Measurements from ENCODE around the gene RARRES1.
"Not testable (repeated sequence)": the region's sequence is repeated elsewhere in the genome, so short reads cannot be mapped to it uniquely, and the experiment has no call there.

The RARRES1 gene

DNA sequence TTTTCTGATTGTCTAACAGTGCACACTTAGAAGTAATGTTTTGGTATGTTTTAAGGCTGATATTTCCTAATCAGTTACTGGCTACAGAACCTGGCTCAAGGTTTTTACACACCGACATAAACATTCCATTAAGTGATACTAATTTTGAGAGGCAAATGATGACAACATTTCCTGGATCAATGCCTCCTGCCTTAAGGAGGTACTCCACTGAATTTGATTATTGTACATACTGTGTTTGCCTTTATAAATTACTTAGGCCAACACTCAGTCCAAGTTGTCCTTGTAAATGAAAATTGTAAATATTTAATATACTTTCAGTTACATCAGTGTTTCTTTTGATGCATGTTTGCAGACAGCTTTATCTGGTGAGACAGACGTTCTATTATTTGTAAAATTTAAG lies 35.6 kb downstream of the RARRES1 start:
- no peak overlapping the region for H3K27ac ChIP-seq (ENCODE audit: low read depth, low read length)
- no peaks in the 10 kb centered on the region for H3K79me2 ChIP-seq (ENCODE audit: control insufficient read depth, insufficient read depth, low read length, unreplicated experiment)
- H2AFZ ChIP-seq (ENCODE audit: low read length, unreplicated experiment): no peak overlapping the region
- no peak overlapping the region for H3K4me3 ChIP-seq (ENCODE audit: low read depth, low read length)
- H3K4me1 ChIP-seq (ENCODE audit: control insufficient read depth, insufficient read depth, low read length, unreplicated experiment): peaks cover 16% of the 10 kb centered on the region
- H3K36me3 ChIP-seq (ENCODE audit: insufficient read depth, low read length): peaks cover 16% of the 10 kb centered on the region
- H3K27me3 ChIP-seq (ENCODE audit: insufficient read depth, low read length): no peaks in the 10 kb centered on the region

DNA sequence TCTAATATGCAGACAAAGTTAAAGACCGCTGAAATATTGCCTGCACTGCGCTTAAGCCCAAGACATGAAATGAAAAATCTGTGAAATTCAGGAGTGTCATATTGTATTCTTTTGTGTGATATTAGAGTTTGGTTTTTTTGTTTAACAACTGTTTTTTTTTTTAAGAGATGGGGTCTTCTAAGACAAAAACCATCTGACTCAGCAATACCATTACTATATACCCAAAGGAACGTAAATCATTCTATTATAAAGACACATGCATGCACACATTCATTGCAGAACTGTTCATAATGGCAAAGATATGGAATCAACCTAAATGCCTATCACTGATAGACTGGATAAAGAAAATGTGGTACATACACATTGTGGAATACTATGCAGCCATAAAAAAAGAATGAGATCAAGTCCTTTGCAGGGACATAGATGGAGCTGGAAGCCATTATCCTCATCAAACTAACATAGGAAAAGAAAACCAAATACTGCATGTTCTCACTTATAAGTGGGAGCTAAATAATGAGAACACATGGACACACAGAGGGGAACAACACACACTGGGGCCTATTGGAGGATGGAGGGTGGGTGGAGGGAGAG lies 38.3 kb downstream of the RARRES1 start:
- not testable (repeated sequence) for H3K4me3 ChIP-seq (ENCODE audit: low read depth, low read length); H3K4me1 ChIP-seq (ENCODE audit: control insufficient read depth, insufficient read depth, low read length, unreplicated experiment); H3K79me2 ChIP-seq (ENCODE audit: control insufficient read depth, insufficient read depth, low read length, unreplicated experiment); H3K27me3 ChIP-seq (ENCODE audit: insufficient read depth, low read length); H2AFZ ChIP-seq (ENCODE audit: low read length, unreplicated experiment); H3K27ac ChIP-seq (ENCODE audit: low read depth, low read length)
- peaks cover 25% of the 10 kb centered on the region for H3K36me3 ChIP-seq (ENCODE audit: insufficient read depth, low read length)

DNA sequence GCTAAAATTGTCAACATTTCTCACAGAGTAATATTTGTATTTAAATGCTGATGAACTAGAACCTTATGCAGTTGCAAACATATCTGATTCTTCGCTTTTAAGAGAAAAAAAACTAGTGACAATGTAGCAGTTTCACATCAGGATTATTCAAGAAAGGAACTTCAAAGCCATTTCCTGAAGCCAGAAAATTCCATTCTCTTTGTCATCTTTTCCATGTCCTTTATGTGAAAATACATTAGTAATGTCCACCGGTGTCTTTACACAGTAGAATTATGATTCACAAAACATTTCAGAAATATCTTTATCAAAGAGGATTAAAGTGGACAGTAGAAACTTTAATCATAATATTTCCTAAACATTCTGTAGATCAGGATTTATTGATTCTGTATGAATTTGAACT lies 47.1 kb downstream of the RARRES1 start:
- Histone ChIP-seq H3K79me2 (ENCODE audit: control insufficient read depth, insufficient read depth, low read length, unreplicated experiment) (no peaks in the 10 kb centered on the region), H3K36me3 (ENCODE audit: insufficient read depth, low read length) (0 out of 2 replicates have a peak, but pooled peaks cover 2% of the 10 kb centered on the region), H3K4me3 (ENCODE audit: low read depth, low read length) (no peak overlapping the region), H3K27me3 (ENCODE audit: insufficient read depth, low read length) (no peaks in the 10 kb centered on the region), H3K27ac (ENCODE audit: low read depth, low read length) (peak overlapping the region; percentile 12; the same call in 1 of the 2 replicates), H3K4me1 (ENCODE audit: control insufficient read depth, insufficient read depth, low read length, unreplicated experiment) (peaks cover 18% of the 10 kb centered on the region), H2AFZ (ENCODE audit: low read length, unreplicated experiment) (no peak overlapping the region)

DNA sequence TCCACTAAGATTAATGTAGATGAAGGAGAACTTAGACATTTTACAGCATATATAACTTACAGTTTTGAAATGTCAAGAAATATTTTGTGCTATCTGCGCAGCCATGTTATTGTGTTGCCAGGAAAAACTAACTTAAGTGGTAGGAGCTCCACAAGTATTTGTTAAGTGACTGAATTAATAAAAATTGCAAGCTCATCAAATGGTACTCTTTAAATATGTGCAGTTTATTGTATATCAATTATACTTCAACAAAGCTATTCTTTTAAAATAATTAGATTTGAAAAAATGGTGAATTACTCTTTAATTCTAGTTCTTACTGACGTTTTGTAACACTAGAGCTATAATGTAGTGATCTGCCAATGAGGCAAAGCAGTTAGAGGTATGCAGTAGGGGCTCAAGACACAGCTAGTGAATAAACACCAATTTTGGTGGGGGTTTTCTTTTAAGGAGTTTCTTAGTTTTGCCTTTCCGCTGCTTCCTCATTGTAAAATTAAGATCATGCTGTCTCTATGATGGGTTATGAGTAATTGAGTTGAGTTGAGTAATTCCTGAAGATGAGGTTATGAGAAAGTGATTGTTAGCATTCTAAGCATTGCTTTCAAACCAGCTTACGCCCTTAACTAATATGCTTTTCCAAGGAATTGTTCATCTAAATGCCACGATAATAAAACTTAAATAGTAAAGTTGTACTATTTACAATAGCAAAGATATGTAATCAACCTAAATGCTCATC lies 48.9 kb downstream of the RARRES1 start:
- H3K4me3 ChIP-seq (ENCODE audit: low read depth, low read length): no peak overlapping the region
- H3K27me3 ChIP-seq (ENCODE audit: insufficient read depth, low read length): no peaks in the 10 kb centered on the region
- 0 out of 2 replicates have a peak, but pooled peaks cover 2% of the 10 kb centered on the region for H3K36me3 ChIP-seq (ENCODE audit: insufficient read depth, low read length)
- peaks cover 27% of the 10 kb centered on the region for H3K4me1 ChIP-seq (ENCODE audit: control insufficient read depth, insufficient read depth, low read length, unreplicated experiment)
- H3K79me2 ChIP-seq (ENCODE audit: control insufficient read depth, insufficient read depth, low read length, unreplicated experiment): no peaks in the 10 kb centered on the region
- peak overlapping the region; percentile 55 for H3K27ac ChIP-seq (ENCODE audit: low read depth, low read length)
- no peak overlapping the region for H2AFZ ChIP-seq (ENCODE audit: low read length, unreplicated experiment)

DNA sequence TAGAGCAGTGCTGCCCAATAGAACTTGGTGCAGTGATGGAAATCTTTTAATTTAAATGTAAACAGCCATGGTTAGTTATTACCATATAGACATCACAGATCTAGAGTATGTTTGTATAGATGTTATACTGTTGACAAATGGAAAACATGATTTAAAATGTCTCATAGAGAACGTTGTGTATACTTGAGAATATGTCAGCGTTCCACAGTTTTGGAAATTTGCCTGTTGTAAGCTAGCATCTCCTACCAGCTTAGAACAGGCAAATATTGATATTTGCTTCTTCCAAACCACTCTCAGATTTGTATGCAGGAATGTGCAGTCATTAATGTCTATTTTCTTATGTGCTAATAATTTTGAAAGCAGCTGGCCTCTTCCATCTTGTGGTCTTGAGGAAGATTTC lies 51.4 kb downstream of the RARRES1 start:
- 0 out of 2 replicates have a peak, but pooled peaks cover 2% of the 10 kb centered on the region for H3K36me3 ChIP-seq (ENCODE audit: insufficient read depth, low read length)
- no peaks in the 10 kb centered on the region for H3K79me2 ChIP-seq (ENCODE audit: control insufficient read depth, insufficient read depth, low read length, unreplicated experiment)
- no peak overlapping the region for H2AFZ ChIP-seq (ENCODE audit: low read length, unreplicated experiment)
- H3K27me3 ChIP-seq (ENCODE audit: insufficient read depth, low read length): no peaks in the 10 kb centered on the region
- peaks cover 27% of the 10 kb centered on the region for H3K4me1 ChIP-seq (ENCODE audit: control insufficient read depth, insufficient read depth, low read length, unreplicated experiment)
- no peak overlapping the region for H3K27ac ChIP-seq (ENCODE audit: low read depth, low read length)
- no peak overlapping the region for H3K4me3 ChIP-seq (ENCODE audit: low read depth, low read length)

DNA sequence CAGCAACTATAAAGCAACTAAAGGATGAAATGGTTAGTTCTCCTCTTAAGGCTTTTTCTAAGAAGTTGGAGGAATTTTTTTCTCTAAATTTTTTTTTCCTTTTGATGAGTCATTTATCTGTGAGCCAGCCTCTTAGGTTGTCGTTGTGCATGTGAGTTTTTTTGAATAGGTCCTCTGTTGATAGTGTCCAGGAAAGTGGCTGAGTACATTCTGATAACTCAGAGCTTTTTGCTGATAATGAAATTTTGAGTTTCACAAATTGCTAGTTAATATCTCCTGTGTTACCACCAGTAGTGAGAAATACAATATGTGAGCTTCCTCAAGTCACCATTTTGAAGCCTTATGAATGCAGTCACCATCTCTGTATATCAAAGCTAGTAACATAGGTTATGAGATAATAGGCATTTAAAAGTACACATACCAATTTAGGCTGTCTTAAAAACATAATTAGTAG lies 52.7 kb downstream of the RARRES1 start:
- H3K4me1 ChIP-seq (ENCODE audit: control insufficient read depth, insufficient read depth, low read length, unreplicated experiment): peaks cover 19% of the 10 kb centered on the region
- H3K27ac ChIP-seq (ENCODE audit: low read depth, low read length): no peak overlapping the region
- no peaks in the 10 kb centered on the region for H3K27me3 ChIP-seq (ENCODE audit: insufficient read depth, low read length)
- no peaks in the 10 kb centered on the region for H3K79me2 ChIP-seq (ENCODE audit: control insufficient read depth, insufficient read depth, low read length, unreplicated experiment)
- no peaks in the 10 kb centered on the region for H3K36me3 ChIP-seq (ENCODE audit: insufficient read depth, low read length)
- no peak overlapping the region for H3K4me3 ChIP-seq (ENCODE audit: low read depth, low read length)
- H2AFZ ChIP-seq (ENCODE audit: low read length, unreplicated experiment): no peak overlapping the region

DNA sequence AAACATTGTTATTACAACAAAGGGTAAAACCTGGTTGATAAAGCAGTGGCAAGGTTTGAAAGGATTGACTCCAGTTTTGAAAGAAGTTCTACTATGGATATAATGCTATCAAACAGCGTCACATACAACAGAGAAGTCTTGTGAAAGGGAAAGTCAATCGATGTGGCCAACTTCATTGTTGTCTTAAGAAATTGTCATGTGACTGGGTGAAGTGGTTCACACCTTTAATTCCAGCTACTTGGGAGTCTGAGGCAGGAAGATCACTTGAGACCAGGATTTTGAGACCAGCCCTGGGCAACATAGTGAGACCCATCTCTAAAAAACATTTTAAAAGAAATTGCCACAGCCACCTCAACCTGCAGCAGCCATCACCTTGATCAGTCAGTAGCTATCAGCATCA lies 53.6 kb downstream of the RARRES1 start:
- no peak overlapping the region for H3K4me3 ChIP-seq (ENCODE audit: low read depth, low read length)
- no peak overlapping the region for H2AFZ ChIP-seq (ENCODE audit: low read length, unreplicated experiment)
- no peaks in the 10 kb centered on the region for H3K79me2 ChIP-seq (ENCODE audit: control insufficient read depth, insufficient read depth, low read length, unreplicated experiment)
- H3K27ac ChIP-seq (ENCODE audit: low read depth, low read length): no peak overlapping the region
- H3K27me3 ChIP-seq (ENCODE audit: insufficient read depth, low read length): no peaks in the 10 kb centered on the region
- peaks cover 15% of the 10 kb centered on the region for H3K4me1 ChIP-seq (ENCODE audit: control insufficient read depth, insufficient read depth, low read length, unreplicated experiment)
- H3K36me3 ChIP-seq (ENCODE audit: insufficient read depth, low read length): no peaks in the 10 kb centered on the region

DNA sequence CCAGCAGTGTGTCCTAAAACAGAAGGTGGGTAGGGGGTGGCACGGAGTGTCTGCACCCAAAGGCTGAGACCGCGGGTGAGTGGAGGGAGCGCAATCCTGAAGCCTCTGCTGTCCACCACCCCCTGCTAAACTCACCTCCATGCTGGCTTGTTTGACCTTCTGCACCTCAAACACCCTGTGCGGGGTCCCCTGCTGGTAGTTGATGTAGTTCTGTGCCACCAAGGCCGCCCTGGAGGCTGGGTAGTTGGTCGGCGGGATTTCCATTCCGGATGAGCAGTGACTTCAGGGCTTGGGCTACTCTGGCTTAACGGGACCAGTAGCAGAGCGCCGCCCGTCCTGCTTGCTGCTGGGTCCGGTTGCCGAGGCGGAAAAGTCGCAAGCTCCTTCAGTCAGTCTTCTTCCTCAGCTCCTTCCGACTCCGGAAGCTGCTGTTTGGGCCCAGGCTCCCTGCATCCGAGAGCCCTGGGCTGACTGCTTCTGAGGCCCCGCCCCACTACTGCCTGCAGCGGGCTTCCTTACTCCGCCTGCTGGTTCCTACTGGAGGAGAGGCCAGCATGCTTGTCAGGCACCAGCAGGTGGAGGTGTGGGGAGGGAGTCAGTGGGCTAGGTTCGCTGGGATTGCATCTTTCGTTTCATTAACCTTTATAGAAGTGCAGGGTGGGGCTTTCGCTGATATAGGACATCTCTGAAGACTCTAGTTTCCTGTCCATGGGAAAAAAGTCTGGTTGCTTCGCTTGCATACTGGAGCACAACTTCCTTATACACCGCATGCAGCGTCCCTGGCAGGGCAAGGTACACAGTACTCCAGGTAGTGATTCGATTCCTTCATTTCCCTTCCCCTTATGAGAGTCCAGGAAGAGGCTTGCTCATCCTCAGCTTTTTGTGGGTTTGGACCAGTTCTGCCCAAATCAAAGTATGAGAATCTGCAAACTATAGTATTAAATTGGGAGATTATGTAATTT lies 59.8 kb downstream of the RARRES1 start, which contains the start of gene LXN:
Gene LXN (minus strand): TSS at position 434 of the 962 bp plus-strand sequence. CDS start 170 bp downstream, at position 264.
- Histone ChIP-seq H3K79me2 (ENCODE audit: control insufficient read depth, insufficient read depth, low read length, unreplicated experiment) (peaks cover 5% of the 10 kb centered on the region), H3K27ac (ENCODE audit: low read depth, low read length) (peak within 1 kb of the TSS; percentile 15; the same call in 1 of the 2 replicates), H3K27me3 (ENCODE audit: insufficient read depth, low read length) (no peaks in the 10 kb centered on the region), H3K4me3 (ENCODE audit: low read depth, low read length) (peak within 1 kb of the TSS; percentile 82), H3K36me3 (ENCODE audit: insufficient read depth, low read length) (no peaks in the 10 kb centered on the region), H2AFZ (ENCODE audit: low read length, unreplicated experiment) (peak within 1 kb of the TSS; percentile 48), H3K4me1 (ENCODE audit: control insufficient read depth, insufficient read depth, low read length, unreplicated experiment) (peaks cover 18% of the 10 kb centered on the region)

DNA sequence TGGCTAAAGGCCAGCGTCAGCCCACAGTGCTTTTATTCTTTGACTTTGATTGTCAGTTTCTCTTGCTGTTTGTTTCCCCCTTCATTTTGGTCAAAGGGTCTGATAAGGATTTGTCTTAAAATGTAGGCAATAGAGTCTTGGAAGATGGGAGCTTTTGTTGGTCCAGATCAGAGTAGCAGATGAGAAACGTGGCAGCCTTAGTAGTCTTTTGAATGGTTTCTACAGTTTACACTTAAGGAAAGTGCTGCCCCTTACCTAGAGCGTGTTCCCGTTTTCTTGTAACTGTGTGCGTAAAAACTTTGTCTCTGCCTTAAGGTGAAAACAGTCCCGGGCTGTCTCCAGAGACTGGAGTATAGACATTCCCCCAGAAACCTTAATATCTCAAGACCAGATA lies 60.4 kb downstream of the RARRES1 start:
- Histone ChIP-seq H3K4me1 (ENCODE audit: control insufficient read depth, insufficient read depth, low read length, unreplicated experiment) (peaks cover 18% of the 10 kb centered on the region), H3K27ac (ENCODE audit: low read depth, low read length) (peak overlapping the region; percentile 15; the same call in 1 of the 2 replicates), H3K4me3 (ENCODE audit: low read depth, low read length) (peak overlapping the region; percentile 82), H3K79me2 (ENCODE audit: control insufficient read depth, insufficient read depth, low read length, unreplicated experiment) (peaks cover 5% of the 10 kb centered on the region), H2AFZ (ENCODE audit: low read length, unreplicated experiment) (peak overlapping the region; percentile 48), H3K36me3 (ENCODE audit: insufficient read depth, low read length) (0 out of 2 replicates have a peak, but pooled peaks cover under 1% of the 10 kb centered on the region), H3K27me3 (ENCODE audit: insufficient read depth, low read length) (no peaks in the 10 kb centered on the region)

DNA sequence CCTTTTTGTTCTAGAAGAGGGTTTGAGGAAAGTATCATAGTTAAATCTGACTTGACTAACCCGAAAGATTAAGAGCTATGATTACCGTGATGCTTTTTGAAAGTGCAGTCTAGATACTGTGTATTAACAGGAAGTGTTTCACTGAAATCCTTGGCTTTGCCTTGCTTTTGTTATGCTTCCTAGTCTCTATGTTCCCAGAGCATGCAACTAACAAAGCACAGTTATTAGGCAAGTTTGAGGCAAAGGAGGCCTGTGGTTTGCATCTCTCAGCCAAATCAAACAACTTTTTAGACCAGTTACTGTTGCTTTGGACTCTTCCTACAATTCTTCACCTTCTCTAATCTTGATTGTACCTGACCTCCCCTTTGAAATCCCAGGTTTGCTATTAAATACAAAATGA lies 63.8 kb downstream of the RARRES1 start:
- Histone ChIP-seq H3K27me3 (ENCODE audit: insufficient read depth, low read length) (no peaks in the 10 kb centered on the region), H3K4me3 (ENCODE audit: low read depth, low read length) (no peak overlapping the region), H3K36me3 (ENCODE audit: insufficient read depth, low read length) (peaks cover 20% of the 10 kb centered on the region), H2AFZ (ENCODE audit: low read length, unreplicated experiment) (no peak overlapping the region), H3K4me1 (ENCODE audit: control insufficient read depth, insufficient read depth, low read length, unreplicated experiment) (peaks cover 18% of the 10 kb centered on the region), H3K27ac (ENCODE audit: low read depth, low read length) (peak overlapping the region; percentile 20), H3K79me2 (ENCODE audit: control insufficient read depth, insufficient read depth, low read length, unreplicated experiment) (peaks cover 5% of the 10 kb centered on the region)

Measured in ACC112 (cell line).